ENCODE data around the gene FIG4.

DNA sequence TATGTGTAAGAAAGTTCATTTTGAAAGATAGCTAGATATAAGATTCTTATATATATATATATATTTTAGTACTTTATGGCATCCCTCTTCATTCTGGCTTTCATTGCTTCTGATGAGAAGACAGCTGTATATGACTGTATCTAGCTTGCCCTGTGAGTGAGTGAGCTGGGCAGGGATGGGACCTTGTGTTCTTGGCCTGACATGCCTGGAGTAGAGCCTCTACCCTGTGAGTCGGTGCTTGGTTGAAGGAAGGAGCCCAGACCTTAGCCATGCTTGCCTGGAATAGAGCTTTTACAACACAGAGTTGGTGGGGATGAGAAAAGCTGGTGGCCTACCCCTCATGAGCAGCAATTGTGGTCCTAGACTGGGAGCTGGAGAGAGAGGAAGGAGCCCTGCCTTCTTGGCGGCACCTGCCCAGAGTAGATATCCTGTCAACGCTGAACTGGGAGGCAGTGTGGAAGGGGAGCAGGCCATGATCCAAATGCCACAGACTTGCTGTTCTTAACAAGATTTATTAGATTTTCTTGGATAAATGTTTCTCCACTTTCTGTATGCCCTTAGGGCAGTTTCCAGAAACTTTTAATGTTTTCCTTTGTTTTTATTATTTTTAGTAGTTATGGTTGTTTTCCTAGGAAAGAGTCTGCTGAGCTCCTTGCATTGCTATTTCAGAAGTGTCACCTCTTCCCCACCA, 31.6 kb downstream of the FIG4 start:
- TF ChIP-seq, protein P1, sequence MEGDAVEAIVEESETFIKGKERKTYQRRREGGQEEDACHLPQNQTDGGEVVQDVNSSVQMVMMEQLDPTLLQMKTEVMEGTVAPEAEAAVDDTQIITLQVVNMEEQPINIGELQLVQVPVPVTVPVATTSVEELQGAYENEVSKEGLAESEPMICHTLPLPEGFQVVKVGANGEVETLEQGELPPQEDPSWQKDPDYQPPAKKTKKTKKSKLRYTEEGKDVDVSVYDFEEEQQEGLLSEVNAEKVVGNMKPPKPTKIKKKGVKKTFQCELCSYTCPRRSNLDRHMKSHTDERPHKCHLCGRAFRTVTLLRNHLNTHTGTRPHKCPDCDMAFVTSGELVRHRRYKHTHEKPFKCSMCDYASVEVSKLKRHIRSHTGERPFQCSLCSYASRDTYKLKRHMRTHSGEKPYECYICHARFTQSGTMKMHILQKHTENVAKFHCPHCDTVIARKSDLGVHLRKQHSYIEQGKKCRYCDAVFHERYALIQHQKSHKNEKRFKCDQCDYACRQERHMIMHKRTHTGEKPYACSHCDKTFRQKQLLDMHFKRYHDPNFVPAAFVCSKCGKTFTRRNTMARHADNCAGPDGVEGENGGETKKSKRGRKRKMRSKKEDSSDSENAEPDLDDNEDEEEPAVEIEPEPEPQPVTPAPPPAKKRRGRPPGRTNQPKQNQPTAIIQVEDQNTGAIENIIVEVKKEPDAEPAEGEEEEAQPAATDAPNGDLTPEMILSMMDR (IDR thresholded peaks at IDR 0.05) = no peak
- TF ChIP-seq POLR2A (IDR thresholded peaks at IDR 0.05) = no peak

Measured in lower leg skin (tissue), 3 donors.